Right kidney (tissue), 1 donor: Measurements from ENCODE around the gene CROCC2.
"Not testable (repeated sequence)": the region's sequence is repeated elsewhere in the genome, so short reads cannot be mapped to it uniquely, and the experiment has no call there.

ENCODE experiments used
- DNase-seq: peaks from one replicate; pipeline ENCODE4 v3.0.0-alpha.2; 2016

Gene CROCC2

DNA sequence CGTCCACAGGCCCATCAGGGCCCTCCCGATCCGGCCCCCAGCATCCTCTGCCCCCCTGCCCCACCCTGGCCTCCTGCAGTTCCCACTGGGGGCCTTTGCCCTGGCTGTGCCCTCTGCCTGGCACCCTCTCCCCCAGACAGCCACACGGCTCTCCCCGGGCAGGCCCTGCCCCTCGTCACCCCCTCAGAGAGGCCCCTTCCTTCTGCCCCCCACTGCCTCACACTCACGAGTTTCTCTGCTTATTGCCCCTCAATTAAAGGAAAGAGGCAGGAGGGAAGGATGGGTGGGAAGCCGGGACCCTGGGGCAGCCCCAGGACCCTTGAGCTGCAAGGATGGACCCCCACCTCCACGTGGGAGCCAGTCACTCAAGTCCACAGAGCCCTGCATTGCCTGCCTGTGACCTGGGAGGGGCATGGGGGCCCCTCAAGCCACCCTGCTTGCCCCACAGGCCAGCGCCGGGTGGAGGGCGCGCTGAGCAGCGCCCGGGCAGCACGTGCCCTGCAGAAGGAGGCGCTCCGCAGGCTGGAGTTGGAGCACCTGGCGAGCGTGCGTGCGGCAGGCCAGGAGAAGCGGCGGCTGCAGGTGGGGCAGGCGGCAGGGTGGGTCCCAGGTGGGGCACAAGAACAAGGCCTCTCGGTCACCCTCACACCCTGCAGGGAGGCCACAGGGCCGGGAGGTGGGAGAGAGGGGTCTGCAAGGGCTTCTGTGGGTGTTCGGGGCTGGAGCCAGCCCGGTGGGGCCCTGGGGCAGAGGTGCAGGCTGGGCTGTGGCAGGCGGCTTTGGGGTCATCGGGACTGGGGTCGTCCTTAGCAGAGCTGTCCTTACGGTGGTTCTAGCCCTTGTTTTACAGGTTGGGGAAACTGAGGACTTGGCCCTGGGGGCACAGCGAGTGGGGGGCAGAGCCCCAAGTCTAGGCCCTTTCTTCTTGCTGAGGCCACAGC is 61.8 kb downstream of the CROCC2 start:
- DNase-seq: no peak

- DNase-seq: no peak
These were observed 62.8 kb downstream of the CROCC2 start for GRCh38 chr2:240968731-240969624.

DNA sequence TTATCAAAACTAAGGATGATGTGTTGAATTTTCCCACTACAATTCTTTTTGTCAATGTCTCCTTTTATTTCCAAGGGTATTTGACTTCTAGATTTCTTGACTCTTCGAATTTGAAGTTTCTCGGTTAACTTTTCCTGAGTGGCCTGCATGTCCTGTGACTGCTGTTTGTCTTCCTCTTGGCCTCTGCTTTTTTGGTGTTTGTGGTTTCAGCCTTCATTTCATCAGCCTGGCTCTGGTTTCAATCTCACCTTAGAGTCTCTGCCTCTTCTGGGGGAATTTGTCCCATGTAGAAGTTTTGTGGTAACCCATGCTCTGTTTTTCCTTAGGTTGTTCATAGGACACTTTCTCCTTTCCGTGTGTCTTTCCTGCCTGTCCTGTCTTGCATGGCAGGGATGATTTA is 64.0 kb downstream of the CROCC2 start:
- no peak for DNase-seq

DNA sequence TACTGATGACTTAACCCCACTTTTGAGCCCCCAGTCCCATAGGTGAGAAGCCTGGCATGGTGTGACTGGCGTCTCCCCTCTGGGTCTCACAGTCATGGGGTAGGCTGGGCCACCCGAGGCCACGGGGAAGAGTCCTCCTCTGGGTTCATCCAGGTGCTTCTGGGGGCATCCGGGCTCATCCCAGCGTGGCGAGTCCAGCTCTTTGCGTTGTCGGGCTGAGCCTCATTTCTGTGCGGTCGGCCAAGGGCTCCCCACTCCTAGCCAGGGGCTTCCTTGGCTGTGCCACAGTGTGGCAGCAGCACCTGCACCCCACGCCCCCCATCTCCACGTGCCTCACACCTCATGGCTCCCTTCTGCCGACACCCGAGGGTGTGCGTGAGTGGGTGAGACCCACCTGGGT is 64.7 kb downstream of the CROCC2 start:
- DNase-seq: no peak

DNA sequence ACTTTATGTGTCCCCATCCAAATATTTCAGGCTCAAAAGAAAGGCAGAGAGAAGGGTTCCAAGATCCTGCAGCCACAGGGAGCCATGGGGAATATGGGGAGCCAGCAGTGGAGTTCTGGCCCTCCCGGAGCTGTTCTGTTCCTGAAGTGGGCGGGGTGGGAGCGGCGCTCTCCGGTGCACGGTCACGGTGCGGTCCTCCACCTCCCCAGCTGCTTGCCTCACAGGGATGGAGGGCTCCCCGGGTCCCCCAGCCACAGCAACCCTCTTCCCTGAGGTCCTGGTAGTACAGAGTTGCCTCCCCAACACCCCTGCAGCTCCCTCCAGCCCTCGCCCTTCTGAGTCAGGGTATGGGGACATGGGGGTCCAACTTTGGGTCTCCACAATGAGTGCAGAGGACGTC is 66.1 kb downstream of the CROCC2 start:
- DNase-seq: no peak

GRCh38 chr2:240972636-240973521 is 66.7 kb downstream of the CROCC2 start:
- no peak for DNase-seq

GRCh38 chr2:240974771-240975572 is 68.8 kb downstream of the CROCC2 start:
- DNase-seq: no peak

GRCh38 chr2:240975903-240976302 is 69.8 kb downstream of the CROCC2 start:
- not testable (repeated sequence) for DNase-seq

GRCh38 chr2:240981280-240981679 is 75.1 kb downstream of the CROCC2 start:
- no peak for DNase-seq

DNA sequence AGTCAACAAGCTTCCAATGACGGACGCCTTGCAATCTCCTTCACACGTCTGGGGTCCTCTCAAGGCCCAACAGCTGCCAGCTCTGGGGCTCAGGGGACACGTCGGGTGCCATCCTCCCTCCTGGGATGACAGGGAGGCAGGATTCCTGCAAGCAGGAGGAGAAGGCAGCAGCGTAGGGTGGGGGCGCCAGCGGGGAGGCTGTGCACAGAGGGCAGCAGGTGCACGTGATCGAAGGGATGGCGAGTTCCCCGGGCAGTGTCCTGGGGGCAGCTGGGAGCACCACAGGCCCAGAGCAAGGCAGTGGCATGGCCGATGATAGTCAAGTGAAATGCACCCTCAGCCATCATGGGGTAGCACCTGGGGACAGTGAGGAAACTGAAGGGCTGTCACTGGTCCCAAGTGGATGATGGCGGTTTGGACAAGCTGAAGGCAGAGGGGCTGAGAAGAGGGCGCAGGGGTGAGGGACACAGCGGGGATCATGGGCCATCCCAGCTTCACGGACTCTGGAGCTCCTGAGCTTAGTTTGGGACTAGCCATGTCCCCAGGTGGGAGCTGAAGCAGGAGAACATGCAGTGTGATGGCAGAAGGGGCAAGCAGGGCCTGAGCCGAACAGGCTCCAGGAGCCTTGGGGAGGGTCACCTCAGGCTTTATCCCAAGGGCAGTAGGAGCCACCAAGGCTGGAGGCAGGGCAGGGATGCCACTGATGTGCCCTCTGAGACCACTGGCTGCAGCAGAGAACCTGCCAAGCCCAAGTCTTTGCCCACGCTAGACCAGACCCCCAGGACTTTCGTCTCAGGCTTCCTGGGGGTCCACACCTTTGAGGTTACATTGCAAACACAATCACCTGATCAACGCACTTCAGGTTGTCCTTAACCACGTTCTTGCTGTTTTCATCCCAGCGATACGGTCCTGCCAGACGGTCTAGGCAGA is 76.0 kb downstream of the CROCC2 start:
- no peak for DNase-seq

- no peak for DNase-seq
These were observed 76.7 kb downstream of the CROCC2 start for GRCh38 chr2:240982821-240983281.

DNA sequence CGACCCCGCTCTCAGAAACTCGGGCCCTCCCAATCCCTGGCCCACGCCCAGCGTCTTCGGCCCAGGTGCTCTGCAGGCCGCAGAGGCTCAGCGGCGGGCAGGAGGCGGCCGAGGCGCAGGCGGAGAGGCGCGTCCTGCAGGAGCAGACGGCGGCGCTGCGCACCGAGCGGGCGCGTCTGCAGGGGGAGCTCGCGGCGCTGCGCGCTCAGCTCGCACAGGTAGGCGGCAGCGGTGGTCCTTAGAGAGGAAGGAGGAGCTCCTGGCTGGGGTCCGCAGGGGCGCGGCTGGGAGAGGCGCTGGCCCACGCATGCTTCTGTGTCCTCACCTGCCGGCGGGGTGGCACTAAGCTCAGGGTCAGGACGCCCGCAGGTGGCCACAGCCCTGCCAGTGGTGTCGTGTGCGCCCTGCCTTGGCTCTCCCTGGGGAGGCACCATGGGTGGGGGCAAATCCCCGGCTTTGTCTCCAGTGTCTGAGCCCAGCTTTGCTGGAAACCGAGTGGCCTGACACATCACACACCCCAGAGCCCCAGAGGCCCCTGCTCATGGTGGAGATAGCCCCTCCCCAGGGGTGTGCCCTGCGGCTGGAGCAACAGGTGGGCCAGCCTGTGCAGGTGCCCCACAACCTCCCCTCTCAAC is 77.3 kb downstream of the CROCC2 start:
- DNase-seq: peak; percentile 62

GRCh38 chr2:240983996-240984498 is 77.9 kb downstream of the CROCC2 start:
- DNase-seq: no peak

GRCh38 chr2:240985881-240986786 is 80.0 kb downstream of the CROCC2 start:
- DNase-seq: no peak

- DNase-seq: no peak
These were observed 80.8 kb downstream of the CROCC2 start for GRCh38 chr2:240986787-240987411.

- no peak for DNase-seq
These were observed 81.5 kb downstream of the CROCC2 start for GRCh38 chr2:240987588-240987987.

GRCh38 chr2:240988146-240988545 is 82.0 kb downstream of the CROCC2 start:
- DNase-seq: no peak
